GM18868 (cell line): ENCODE measurements around the gene FOSB.

ENCODE experiments used
- ATAC-seq: cut with Tn5 transposase; IDR thresholded peaks from one replicate; pipeline ENCODE4 v1.9.1; 2021; ENCODE audit warnings: mild to moderate bottlenecking, moderate library complexity; ENCODE audit not compliant: unreplicated experiment

The FOSB gene

GRCh38 chr19:45467115-45467455 lies 711 bp upstream of the FOSB start:
- no peak for ATAC-seq

GRCh38 chr19:45468159-45468651 lies 409 bp downstream of the FOSB start:
- no peak for ATAC-seq

GRCh38 chr19:45468803-45469131 lies 971 bp downstream of the FOSB start:
- peak; percentile 23 for ATAC-seq

GRCh38 chr19:45469132-45469944 lies 1.5 kb downstream of the FOSB start:
- peak; percentile 61 for ATAC-seq

GRCh38 chr19:45469945-45470761 lies 2.4 kb downstream of the FOSB start:
- no peak for ATAC-seq

GRCh38 chr19:45470762-45471081 lies 2.9 kb downstream of the FOSB start:
- ATAC-seq = no peak

- no peak for ATAC-seq
Measured at GRCh38 chr19:45471111-45471930, 3.5 kb downstream of the FOSB start.

- ATAC-seq = no peak
Measured at GRCh38 chr19:45471931-45472562, 4.3 kb downstream of the FOSB start.

GRCh38 chr19:45472563-45473366 lies 5.0 kb downstream of the FOSB start:
- ATAC-seq = no peak

- no peak for ATAC-seq
Measured at GRCh38 chr19:45473367-45473681, 5.5 kb downstream of the FOSB start.

GRCh38 chr19:45473682-45474605 lies 6.1 kb downstream of the FOSB start:
- ATAC-seq = no peak

GRCh38 chr19:45474606-45475521 lies 7.1 kb downstream of the FOSB start:
- ATAC-seq = no peak

- ATAC-seq = no peak
Measured at GRCh38 chr19:45475537-45476291, 7.9 kb downstream of the FOSB start.

- ATAC-seq = no peak
Measured at GRCh38 chr19:45476304-45476703, 8.5 kb downstream of the FOSB start.

GRCh38 chr19:45477186-45477585 lies 9.4 kb downstream of the FOSB start:
- ATAC-seq = no peak

- ATAC-seq = peak; percentile 10
Measured at GRCh38 chr19:45477713-45478453, 10.1 kb downstream of the FOSB start.
